Fibroblast of peridontal ligament (primary cell): Measurements from ENCODE around the gene CLIP3.
"Not testable (repeated sequence)": the region's sequence is repeated elsewhere in the genome, so short reads cannot be mapped to it uniquely, and the experiment has no call there.

Experiments used
- DNase-seq: peaks from one replicate; pipeline ENCODE4 v3.0.0-alpha.2; 2010; ENCODE audit errors: extremely low read depth

The CLIP3 gene

GRCh38 chr19:36008336-36008978 lies 24.2 kb downstream of the CLIP3 start, which contains the start of gene SYNE4:
Gene SYNE4 (minus strand): TSS chr19:36008813. CDS start chr19:36008681, 132 bp downstream.
- no peak for DNase-seq

- no peak for DNase-seq
Measured at GRCh38 chr19:36006955-36007354, 25.7 kb downstream of the CLIP3 start.

GRCh38 chr19:36003284-36003683 lies 29.4 kb downstream of the CLIP3 start:
- DNase-seq: no peak

GRCh38 chr19:36001605-36002004 lies 31.1 kb downstream of the CLIP3 start:
- DNase-seq: no peak

GRCh38 chr19:35996777-35997176 lies 35.9 kb downstream of the CLIP3 start:
- DNase-seq: no peak

- peak; percentile 87 for DNase-seq
Measured at GRCh38 chr19:35995048-35995993, 37.4 kb downstream of the CLIP3 start, which contains the start of gene SDHAF1. Gene SDHAF1 (plus strand): TSS chr19:35995188. CDS start chr19:35995275, 87 bp downstream.

GRCh38 chr19:35993923-35994598 lies 38.6 kb downstream of the CLIP3 start:
- DNase-seq: no peak

- DNase-seq: no peak
Measured at GRCh38 chr19:35992907-35993765, 39.5 kb downstream of the CLIP3 start.

- DNase-seq: peak; percentile 77
Measured at GRCh38 chr19:35991731-35992450, 40.8 kb downstream of the CLIP3 start.

- DNase-seq: no peak
Measured at GRCh38 chr19:35990771-35991730, 41.6 kb downstream of the CLIP3 start.

GRCh38 chr19:35990156-35990555 lies 42.5 kb downstream of the CLIP3 start:
- no peak for DNase-seq

- DNase-seq: no peak
Measured at GRCh38 chr19:35988824-35989223, 43.8 kb downstream of the CLIP3 start.

- DNase-seq: no peak
Measured at GRCh38 chr19:35987571-35987896, 45.1 kb downstream of the CLIP3 start.

GRCh38 chr19:35986664-35987570 lies 45.8 kb downstream of the CLIP3 start:
- DNase-seq: no peak

GRCh38 chr19:35986111-35986510 lies 46.6 kb downstream of the CLIP3 start:
- no peak for DNase-seq

GRCh38 chr19:35983177-35983576 lies 49.5 kb downstream of the CLIP3 start:
- no peak for DNase-seq

GRCh38 chr19:35980997-35981396 lies 51.7 kb downstream of the CLIP3 start:
- not testable (repeated sequence) for DNase-seq

- no peak for DNase-seq
Measured at GRCh38 chr19:35978832-35979365, 53.8 kb downstream of the CLIP3 start.
